ENCODE results near the gene SH3BP2.

The SH3BP2 gene

GRCh38 chr4:2790583-2791517, 2.0 kb upstream of the SH3BP2 start:
- no peak for DNase-seq (ENCODE audit: low read depth in 1 of 2, low spot score in 1 of 2)

DNA sequence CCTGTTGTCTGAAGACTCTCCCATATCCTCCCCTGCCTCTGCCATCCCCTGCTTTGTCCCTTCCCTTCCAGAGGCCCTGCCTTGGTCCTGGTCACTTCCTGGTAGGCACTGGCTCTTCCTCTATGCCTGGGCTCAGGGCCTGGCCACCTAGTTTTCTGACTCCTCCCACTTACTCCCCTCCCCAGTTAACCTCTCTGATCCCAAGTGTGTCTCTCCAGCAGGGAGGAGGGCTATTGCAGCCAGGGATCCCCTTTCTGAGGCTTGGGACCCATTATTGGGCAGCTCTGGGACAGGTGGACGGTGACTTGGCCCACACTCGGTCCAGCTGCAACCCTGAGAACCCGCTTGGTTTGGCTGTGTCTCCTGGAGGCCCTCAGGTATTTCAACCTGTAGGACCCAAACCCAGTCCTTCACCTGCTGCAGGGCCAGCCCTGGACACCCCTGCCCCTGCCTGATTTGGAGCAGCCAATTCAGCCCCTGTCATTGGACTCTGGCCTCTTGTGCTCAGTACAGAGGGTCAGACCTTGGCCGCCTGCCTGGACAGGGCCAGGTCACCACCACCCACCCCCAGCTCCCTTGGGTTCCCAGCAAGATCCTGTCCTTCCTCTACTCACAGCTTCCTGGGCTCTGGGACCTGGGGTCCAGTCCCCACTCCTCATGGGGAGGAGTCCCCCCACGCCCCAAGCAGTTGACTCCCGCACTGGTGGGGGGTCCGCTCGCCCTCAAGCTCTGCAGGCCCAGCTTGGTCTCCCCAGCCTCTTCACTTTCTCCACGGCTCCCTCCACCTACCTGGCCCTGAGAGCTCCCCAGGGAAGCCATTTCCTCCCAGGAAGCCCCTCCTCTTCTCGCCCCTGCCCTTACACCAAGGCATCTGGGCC, 1.1 kb upstream of the SH3BP2 start:
- no peak for DNase-seq (ENCODE audit: low read depth in 1 of 2, low spot score in 1 of 2)

DNA sequence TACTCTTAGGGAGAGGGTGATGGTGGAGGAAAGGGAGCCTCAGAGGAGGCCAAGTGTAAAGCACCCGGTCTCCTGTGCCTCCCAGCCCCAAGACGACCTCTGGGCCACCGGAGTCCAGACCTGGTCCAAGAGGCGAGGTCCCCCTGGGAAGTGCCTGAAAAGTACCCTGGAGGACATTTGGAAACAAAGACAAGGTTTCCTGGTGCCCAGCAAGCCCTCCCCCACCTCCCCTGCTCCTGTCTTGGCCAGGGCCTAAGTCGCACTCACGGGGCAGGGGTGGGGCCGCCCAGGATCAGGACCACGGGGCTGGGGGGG, 532 bp upstream of the SH3BP2 start:
- DNase-seq (ENCODE audit: low read depth in 1 of 2, low spot score in 1 of 2): no peak

DNA sequence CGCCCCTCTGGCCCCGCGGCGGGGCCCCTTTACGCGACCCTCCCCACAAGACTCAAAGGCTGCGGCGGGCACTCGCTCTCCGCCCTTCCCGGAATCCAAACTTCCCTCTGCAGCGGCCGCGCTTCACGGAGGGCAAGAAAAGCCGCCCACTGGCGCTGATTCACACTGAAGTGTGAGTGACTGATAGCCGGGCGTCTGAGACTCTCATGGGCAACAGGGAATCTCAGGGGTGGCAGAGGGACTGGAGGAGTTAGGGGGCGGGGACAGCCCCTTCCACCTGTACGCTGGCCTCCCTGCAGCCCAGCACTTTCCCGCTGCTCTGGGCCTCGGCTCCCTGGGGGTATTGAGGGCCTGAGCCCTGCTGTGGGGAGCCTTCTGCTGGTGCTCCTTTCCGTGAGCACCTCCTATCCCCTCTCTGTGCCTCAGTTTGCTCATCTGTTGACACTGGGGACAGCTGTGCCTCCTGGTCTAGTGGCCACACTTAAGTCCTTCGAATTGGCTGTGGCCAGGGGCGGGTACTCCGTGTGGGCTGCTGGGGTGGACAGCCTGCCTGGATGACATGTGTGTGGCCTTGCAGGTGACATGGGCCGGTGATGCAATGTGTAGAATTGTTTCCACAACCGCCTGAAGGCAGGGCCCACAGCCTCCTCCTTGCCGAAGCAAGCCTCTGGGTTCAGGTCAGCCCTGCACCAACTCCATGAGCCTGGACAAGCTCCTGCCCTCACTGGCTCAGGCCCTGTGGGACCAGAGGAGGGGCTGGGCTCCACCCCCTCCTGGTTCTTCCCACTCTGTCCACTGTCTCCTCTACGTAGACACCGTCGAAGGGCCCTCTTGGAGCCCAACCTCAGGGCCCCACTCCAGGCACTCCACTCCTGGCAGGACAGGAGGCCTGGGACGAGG, 951 bp downstream of the SH3BP2 start:
- DNase-seq (ENCODE audit: low read depth in 1 of 2, low spot score in 1 of 2): no peak

GRCh38 chr4:2794486-2795299, 1.8 kb downstream of the SH3BP2 start:
- DNase-seq (ENCODE audit: low read depth in 1 of 2, low spot score in 1 of 2): no peak

- DNase-seq (ENCODE audit: low read depth in 1 of 2, low spot score in 1 of 2): no peak
Measured at GRCh38 chr4:2795300-2795892, 2.5 kb downstream of the SH3BP2 start.

DNA sequence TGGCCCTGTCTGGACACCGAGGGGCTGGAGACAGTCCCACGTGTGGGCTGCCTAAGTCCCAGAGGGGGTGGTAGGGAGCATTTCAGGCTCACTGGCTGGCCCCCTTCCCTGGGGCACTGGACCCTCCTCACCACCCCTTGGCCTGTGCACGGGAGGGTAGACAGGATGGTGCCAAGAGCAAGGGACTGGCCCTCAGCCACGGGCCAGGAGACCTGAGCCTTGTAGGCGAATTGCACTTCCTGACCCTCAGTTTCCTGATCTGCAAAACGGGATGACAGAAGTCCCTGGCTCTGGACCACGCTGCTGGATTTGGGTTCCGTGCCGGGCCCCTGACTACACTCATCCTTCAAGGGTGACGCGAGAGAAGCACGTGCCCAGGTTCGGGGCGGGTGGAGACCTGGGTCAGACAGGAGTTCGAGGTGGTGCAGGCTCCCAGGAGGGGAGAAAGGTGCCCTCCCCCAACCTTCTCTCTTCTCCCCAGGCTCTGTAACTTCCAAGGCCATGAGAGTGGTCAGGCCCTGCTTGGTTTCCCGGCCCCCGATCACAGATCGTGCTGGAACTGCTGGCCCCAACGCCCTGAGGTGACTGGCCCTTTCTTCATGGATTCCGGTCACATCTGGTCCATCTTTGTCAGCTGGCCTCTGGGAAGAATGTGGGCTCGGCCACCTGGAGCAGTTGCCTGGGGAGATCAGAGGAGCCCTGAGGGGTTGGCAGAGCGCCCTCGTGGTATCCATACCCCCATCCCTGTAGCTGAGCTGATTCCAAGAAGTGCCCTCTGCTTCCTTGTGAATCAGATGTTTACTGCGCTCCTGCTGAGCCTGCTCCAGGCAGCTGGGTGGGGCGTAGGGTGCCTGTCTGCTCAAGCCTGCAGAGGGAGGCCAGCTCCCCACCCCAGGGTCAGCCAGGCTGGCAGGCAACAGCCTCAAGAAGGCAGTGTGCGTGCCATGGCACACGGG, 3.3 kb downstream of the SH3BP2 start:
- no peak for DNase-seq (ENCODE audit: low read depth in 1 of 2, low spot score in 1 of 2)

GRCh38 chr4:2796849-2797544, 4.1 kb downstream of the SH3BP2 start:
- no peak for DNase-seq (ENCODE audit: low read depth in 1 of 2, low spot score in 1 of 2)

DNA sequence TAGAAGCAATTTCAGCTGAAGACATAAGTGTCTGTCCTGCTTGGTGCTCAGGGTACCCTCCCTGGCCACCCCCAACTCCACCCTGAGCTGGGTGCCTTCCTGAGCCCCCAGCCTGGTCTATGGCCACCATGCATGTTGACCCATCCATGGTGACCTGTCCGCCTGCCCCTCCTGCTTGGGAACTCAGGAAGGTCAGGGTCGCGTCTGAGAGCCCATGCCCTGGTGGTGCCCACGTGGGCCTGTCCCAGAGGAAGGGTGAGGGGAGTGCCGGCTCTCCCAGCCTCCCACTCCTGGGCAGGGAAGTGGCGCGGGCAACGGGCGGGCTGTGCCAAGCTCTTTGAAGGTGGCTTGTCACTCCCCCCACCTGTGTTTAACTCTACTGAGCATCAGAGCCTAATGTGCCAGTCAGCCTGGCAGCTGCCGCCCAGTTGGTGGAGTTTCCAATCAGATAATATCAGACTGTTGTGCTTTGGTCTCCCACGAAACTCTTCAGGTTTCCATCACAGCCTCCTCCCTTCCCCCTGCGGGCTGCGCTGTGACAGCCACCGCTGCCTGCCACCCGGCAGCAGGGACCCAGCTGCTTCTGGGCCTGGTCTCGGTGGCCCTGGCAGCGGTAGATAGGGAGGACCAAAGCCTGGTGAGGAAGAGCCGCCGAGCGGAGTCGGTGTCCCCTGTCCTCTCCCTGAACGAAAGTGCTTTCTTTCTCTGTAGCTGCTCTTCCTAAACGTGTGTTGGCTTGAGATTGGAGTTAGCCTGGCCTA, 4.8 kb downstream of the SH3BP2 start:
- no peak for DNase-seq (ENCODE audit: low read depth in 1 of 2, low spot score in 1 of 2)

DNA sequence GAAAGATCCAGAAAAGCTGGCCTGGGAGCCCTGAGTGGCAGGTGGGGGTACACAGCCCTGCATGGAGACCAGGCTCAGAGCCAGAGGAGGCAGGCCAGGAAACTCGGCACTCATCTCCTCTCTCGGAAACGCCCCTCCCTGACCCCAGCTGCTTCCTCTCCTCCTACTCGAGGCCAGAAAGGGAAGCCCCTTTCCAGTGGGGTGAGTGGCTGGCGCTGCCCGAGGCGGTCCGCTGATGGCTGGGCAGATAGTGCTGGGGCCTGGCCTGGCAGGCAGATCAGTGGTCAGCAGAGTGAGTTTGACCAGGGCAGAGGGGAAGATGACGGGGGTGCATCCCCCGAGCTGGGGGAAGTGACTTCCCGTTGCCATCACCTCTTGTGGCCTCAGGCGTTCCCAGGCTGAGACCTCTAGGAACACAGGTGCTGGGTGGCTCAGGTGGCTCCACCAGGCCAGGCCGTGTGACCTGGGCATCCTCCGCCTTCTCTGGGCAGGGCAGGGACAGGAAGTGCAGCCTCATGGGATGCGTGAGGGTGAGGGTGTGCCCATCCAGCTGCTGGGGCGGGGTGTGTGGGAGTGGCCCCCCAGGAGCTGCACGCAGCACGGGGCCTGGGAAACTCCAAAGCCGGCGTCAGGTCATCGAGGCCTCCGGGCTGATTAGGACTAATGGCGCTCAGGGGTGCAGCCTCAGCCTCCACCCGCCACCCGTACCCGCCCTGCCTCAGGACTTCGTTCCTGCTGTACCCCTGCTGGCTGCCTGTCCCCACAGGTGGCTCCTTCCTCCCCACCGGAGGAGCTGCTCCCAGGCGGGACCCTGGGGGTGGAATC, 5.7 kb downstream of the SH3BP2 start:
- no peak for DNase-seq (ENCODE audit: low read depth in 1 of 2, low spot score in 1 of 2)

DNA sequence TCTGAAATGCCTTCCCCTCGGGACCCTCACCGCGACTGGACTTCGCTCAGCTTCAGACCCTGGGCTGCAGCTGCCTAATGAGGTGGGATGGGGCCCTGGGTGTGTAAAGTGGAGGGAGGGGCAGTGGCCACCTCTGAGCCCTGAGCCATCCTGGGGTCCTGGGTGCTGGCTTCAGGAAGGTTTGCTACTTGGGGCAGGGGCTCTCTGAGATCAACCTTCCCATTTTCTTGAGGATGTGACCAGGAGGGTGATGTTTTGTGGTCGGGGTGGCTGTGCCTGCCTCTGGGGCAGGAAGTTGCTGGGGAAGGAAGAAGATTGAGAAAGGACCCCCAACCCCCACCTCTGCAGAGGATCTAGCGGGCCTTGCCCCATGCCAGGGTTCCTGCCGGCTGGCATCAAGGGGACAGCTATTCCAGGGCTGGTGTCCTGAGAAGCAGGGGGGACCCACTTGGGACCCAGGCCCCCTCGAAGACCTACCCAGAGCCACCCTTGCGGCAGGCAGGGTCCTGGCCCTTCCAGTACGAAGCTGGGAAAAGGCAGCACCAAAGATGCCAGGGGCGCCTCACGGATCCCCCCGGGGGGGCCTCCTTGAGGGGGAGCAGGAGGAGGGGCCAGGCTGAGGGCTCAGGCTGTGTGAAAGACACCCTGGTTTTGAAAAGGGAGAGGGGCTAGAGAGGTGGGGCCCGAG, 6.5 kb downstream of the SH3BP2 start:
- no peak for DNase-seq (ENCODE audit: low read depth in 1 of 2, low spot score in 1 of 2)

GRCh38 chr4:2799971-2800690, 7.2 kb downstream of the SH3BP2 start:
- no peak for DNase-seq (ENCODE audit: low read depth in 1 of 2, low spot score in 1 of 2)

- DNase-seq (ENCODE audit: low read depth in 1 of 2, low spot score in 1 of 2): no peak
Measured at GRCh38 chr4:2800691-2801596, 8.1 kb downstream of the SH3BP2 start.

All from activated CD4-positive, alpha-beta T cell treated with anti-CD3 and anti-CD28 coated beads, Interleukin-2, amount 50 U/mL, for 24 hours (primary cell).